Progenitor cell of endocrine pancreas (in vitro differentiated cells): ENCODE results near the gene RHOBTB1. TPM values are rescaled to one million over a fixed set of nuclear protein-coding genes. Genes with fewer than 3 reads are reported as not detected.

Experiments
- DNase-seq: peaks from one replicate; pipeline ENCODE4 v3.0.0; 2021; ENCODE audit warnings: low spot score; ENCODE audit not compliant: unreplicated experiment
- H3K27ac Mint-ChIP-seq: 2 replicates; pipeline ENCODE4 v1.8.0; 2021; ENCODE audit warnings: mild to moderate bottlenecking, moderate library complexity, mixed read lengths
- H3K27me3 Mint-ChIP-seq: 2 replicates; pipeline ENCODE4 v1.8.0; 2021; ENCODE audit warnings: mixed read lengths
- H3K36me3 Mint-ChIP-seq: 2 replicates; pipeline ENCODE4 v1.8.0; 2022; ENCODE audit warnings: mixed read lengths; ENCODE audit not compliant: insufficient read depth
- H3K4me1 Mint-ChIP-seq: 2 replicates; pipeline ENCODE4 v1.8.0; 2021; ENCODE audit warnings: low read depth, mixed read lengths
- H3K4me3 Mint-ChIP-seq: 2 replicates; pipeline ENCODE4 v1.8.0; 2021; ENCODE audit warnings: low read depth, mild to moderate bottlenecking, moderate library complexity, mixed read lengths
- H3K9me3 Mint-ChIP-seq: 2 replicates; pipeline ENCODE4 v1.8.0; 2021; ENCODE audit warnings: low read depth, mixed read lengths
- total RNA-seq: library from RNA; stranded (reverse); gene quantifications from 2 replicates; pipeline ENCODE4 v1.2.1, GENCODE V29; 2021
- TF ChIP-seq, protein P1 (sequence below): fragments of 200-600 bp; sonication (generic); IDR thresholded peaks from one replicate; pipeline ENCODE4 v1.5.0; 2021; ENCODE audit warnings: antibody characterized with exemption, mild to moderate bottlenecking; ENCODE audit not compliant: unreplicated experiment

The RHOBTB1 gene
- total RNA-seq, 1 donor from 2014 or later: 21.7 TPM

DNA sequence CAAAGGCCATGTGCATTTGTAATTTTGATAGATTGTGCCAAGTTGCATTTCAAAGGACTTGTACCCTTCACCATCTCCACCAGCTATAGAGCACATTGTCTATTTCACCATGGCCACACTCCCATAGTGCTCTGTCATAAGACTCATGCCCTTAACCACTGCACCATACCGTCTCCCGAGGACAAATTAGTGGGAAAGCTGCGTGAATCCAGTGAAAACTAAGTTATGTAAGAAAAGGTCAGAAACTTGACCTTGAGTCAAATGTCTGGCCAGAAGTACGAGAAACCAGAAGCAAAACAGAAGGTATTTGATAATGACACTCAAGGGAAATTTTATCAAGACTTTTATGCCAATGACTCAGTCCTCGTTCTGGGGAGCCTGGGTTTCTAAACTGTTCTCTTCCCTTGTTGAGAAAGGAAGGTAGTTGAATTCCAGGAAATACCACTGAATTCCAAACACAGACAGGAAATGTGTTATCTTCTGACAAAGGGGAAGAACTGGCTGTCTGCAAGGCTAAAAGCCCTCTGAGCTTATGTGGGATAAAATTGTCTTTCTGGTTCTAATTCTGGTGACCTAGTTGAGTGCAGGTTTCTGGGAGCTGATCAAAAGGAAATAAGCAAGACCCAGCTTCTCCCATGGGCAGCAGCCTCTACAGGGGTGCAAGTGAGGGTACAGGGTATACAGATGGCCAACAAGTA is 116.0 kb downstream of the RHOBTB1 start:
- no peak for DNase-seq
- Mint-ChIP-seq H3K4me3 (no peak overlapping the region), H3K27me3 (no peaks in the 10 kb centered on the region), H3K36me3 (no peaks in the 10 kb centered on the region), H3K9me3 (no peaks in the 10 kb centered on the region), H3K4me1 (peaks cover under 1% of the 10 kb centered on the region), H3K27ac (no peak overlapping the region)
- TF ChIP-seq, protein P1, sequence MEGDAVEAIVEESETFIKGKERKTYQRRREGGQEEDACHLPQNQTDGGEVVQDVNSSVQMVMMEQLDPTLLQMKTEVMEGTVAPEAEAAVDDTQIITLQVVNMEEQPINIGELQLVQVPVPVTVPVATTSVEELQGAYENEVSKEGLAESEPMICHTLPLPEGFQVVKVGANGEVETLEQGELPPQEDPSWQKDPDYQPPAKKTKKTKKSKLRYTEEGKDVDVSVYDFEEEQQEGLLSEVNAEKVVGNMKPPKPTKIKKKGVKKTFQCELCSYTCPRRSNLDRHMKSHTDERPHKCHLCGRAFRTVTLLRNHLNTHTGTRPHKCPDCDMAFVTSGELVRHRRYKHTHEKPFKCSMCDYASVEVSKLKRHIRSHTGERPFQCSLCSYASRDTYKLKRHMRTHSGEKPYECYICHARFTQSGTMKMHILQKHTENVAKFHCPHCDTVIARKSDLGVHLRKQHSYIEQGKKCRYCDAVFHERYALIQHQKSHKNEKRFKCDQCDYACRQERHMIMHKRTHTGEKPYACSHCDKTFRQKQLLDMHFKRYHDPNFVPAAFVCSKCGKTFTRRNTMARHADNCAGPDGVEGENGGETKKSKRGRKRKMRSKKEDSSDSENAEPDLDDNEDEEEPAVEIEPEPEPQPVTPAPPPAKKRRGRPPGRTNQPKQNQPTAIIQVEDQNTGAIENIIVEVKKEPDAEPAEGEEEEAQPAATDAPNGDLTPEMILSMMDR: no peak

DNA sequence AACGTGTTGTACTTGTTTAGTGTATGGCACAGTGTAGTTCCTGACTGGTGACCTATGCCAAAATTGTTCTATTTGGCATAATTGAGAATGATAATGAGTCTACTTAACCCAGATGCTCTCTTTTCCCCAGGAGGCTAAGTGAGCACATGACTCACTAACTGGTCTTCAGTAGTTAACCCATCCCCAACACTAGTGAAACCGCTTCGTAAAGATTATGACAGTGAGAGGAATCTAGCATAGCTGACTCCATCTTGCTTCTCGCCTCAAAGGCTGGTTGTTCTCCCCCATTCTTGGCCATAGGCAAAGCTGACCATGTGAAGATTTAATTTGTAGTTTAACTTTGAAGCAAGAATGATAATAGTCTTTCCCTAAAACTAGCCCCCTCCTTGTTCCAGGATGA is 118.5 kb downstream of the RHOBTB1 start:
- H3K27ac Mint-ChIP-seq: no peak overlapping the region
- H3K4me3 Mint-ChIP-seq: no peak overlapping the region
- H3K4me1 Mint-ChIP-seq: peaks cover 2% of the 10 kb centered on the region
- H3K9me3 Mint-ChIP-seq: no peaks in the 10 kb centered on the region
- TF ChIP-seq, protein P1: no peak
- H3K27me3 Mint-ChIP-seq: no peaks in the 10 kb centered on the region
- no peaks in the 10 kb centered on the region for H3K36me3 Mint-ChIP-seq
- no peak for DNase-seq

DNA sequence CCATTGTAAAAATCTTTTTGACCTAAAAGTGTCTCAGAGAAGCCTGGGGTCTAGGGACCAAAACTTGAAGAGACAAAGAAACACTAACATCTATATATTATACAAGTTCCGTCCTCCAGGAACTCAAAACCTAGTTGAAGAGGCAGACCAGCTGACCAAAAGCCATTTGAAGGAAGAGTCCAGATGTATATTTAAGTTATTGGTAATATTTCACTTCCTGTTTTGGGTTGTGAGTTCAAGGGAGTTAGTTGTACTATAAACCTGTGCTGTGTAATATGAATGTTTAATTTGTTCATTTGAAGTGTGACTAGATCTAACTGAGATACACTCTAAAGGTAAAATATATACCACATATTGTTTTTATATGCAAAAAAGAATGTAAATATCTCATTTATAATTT is 120.7 kb downstream of the RHOBTB1 start:
- Mint-ChIP-seq H3K36me3 (no peaks in the 10 kb centered on the region), H3K27me3 (peaks cover 5% of the 10 kb centered on the region), H3K4me1 (peaks cover 2% of the 10 kb centered on the region), H3K9me3 (no peaks in the 10 kb centered on the region), H3K4me3 (no peak overlapping the region), H3K27ac (no peak overlapping the region)
- DNase-seq: no peak
- TF ChIP-seq, protein P1: no peak

DNA sequence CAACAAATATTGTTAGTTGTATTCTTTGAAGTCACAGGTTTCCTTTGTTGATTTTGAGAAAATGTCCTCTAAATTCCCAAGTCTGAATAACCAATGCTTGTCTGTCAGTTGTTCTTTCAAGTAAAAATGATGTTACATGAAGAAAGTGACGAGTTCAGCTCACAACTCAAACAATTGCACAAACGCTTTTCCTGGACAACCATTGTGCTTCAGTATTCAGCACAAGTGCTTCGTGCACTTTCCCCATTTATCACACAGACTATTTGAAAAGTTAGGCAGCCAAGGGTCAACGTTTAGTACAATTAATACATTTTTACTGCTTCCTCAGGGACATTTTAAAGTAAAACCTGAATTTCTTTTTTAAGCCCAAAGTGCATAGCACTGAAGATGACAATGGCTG is 121.2 kb downstream of the RHOBTB1 start:
- TF ChIP-seq, protein P1: no peak
- Mint-ChIP-seq H3K4me1 (peaks cover 2% of the 10 kb centered on the region), H3K27me3 (peaks cover 5% of the 10 kb centered on the region), H3K27ac (no peak overlapping the region), H3K4me3 (no peak overlapping the region), H3K36me3 (no peaks in the 10 kb centered on the region), H3K9me3 (no peaks in the 10 kb centered on the region)
- no peak for DNase-seq

DNA sequence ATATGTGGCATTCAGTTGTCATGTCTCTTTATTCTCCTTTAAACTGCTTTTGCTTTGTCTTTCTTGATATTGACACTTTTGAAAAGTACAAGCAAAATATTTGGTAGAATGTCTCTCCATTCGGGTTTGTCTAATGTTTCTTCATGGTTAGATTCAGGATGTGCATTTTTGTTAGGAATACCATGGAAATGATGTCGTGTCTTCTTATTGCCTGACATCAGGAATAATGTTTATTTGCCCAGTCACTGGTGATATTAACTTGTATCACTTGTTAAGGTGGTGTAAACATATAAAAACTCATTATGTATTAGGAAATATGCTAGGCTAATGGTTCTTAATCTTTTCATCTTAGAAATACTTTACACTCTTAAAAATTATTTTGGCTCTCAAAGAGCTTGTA is 122.3 kb downstream of the RHOBTB1 start:
- TF ChIP-seq, protein P1: no peak
- no peak for DNase-seq
- H3K27me3 Mint-ChIP-seq: peaks cover 5% of the 10 kb centered on the region
- H3K27ac Mint-ChIP-seq: no peak overlapping the region
- no peaks in the 10 kb centered on the region for H3K36me3 Mint-ChIP-seq
- H3K4me1 Mint-ChIP-seq: peaks cover 2% of the 10 kb centered on the region
- H3K4me3 Mint-ChIP-seq: no peak overlapping the region
- H3K9me3 Mint-ChIP-seq: no peaks in the 10 kb centered on the region
